ENCODE measurements around the gene FES.
A peak's percentile ranks its signal among the peaks of the same experiment; 100 is the strongest.

Gene FES

DNA sequence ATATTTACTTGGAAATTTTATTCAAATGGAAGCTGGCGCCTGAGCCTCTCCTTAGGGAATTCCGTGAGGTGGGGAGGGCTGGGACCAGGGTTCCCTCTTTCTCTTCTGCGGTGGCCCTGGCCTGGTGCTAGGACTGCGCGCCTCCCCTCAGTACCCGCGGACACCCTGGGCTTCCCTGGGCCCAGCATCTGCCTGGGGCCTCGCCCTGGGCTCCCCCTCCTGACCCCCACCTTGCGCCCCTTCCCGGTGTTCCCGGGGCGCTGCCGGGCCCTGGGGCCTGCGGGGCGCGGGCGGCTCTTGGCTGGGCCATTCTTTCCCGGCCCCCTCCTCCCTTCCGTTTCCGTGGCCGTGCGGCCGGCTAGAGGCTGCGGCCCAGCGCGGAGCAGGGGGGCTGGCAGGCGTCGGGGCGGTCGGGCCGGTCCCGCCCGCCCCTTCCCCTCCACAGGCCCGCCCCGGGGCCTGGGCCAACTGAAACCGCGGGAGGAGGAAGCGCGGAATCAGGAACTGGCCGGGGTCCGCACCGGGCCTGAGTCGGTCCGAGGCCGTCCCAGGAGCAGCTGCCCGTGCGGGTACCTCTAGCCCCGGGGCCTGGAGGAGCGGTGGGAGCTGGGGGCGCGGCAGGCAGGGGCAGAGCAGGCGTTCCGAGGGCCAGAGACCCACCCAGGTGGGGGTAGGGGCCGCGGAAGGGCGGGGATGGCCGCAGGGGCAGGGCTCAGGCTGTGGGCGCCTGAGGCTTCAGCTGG is at the start of gene FES:
TSS of gene FES (plus strand) at position 529 of the 743 bp plus-strand sequence. CDS start 542 bp downstream, outside the sequence.
- Histone ChIP-seq H3K4me1 (ENCODE audit: control insufficient read depth in 1 of 2, insufficient read depth in 2 of 2, low read length in 2 of 2) (peaks cover 18 to 32% of the 10 kb centered on the region in 2 donors), H3K9me3 (ENCODE audit: control insufficient read depth in 1 of 2, low read length in 2 of 2) (no peaks in the 10 kb centered on the region), H3K9ac (ENCODE audit: low read depth in 1 of 2, low read length in 2 of 2) (peak within 1 kb of the TSS; percentile 57 to 77), H3K4me3 (ENCODE audit: low read depth in 1 of 2, low read length in 2 of 2) (peak within 1 kb of the TSS; percentile 50 to 66), H3K27me3 (ENCODE audit: control insufficient read depth in 1 of 2, insufficient read depth in 2 of 2, low read length in 2 of 2) (no peaks in the 10 kb centered on the region), H3K36me3 (ENCODE audit: control insufficient read depth in 1 of 2, insufficient read depth in 2 of 2, low read length in 2 of 2) (peaks cover 16 to 32% of the 10 kb centered on the region in 2 donors), H3K27ac (ENCODE audit: low read depth, low read length) (peak within 1 kb of the TSS; percentile 77)

DNA sequence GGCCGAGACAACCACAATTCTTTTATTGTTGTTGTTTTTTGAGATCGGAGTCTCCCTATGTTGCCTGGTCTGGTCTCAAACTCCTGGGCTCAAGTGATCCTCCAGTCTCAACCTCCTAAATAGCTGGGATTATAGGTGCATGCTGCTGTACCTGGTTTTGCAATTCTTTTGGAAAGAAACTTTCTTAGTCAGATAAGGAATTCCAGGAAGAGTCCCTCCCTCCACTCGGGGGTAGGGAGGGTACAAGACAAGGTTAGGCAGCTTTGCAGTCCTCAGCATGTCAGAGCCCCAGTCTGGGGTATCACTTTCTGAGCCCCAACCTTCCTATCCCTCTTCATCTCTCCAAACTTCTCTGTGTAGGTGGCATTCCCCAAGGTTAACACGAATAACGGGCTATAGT is 49.7 kb upstream of the FES start:
- no peak overlapping the region for H3K4me3 ChIP-seq (ENCODE audit: low read depth in 1 of 2, low read length in 2 of 2)
- H3K9me3 ChIP-seq (ENCODE audit: control insufficient read depth in 1 of 2, low read length in 2 of 2): no peaks in the 10 kb centered on the region
- H3K27ac ChIP-seq (ENCODE audit: low read depth, low read length): no peak overlapping the region
- peaks cover 13 to 19% of the 10 kb centered on the region in 2 donors for H3K4me1 ChIP-seq (ENCODE audit: control insufficient read depth in 1 of 2, insufficient read depth in 2 of 2, low read length in 2 of 2)
- no peaks in the 10 kb centered on the region for H3K36me3 ChIP-seq (ENCODE audit: control insufficient read depth in 1 of 2, insufficient read depth in 2 of 2, low read length in 2 of 2)
- H3K9ac ChIP-seq (ENCODE audit: low read depth in 1 of 2, low read length in 2 of 2): no peak overlapping the region
- no peaks in the 10 kb centered on the region for H3K27me3 ChIP-seq (ENCODE audit: control insufficient read depth in 1 of 2, insufficient read depth in 2 of 2, low read length in 2 of 2)

DNA sequence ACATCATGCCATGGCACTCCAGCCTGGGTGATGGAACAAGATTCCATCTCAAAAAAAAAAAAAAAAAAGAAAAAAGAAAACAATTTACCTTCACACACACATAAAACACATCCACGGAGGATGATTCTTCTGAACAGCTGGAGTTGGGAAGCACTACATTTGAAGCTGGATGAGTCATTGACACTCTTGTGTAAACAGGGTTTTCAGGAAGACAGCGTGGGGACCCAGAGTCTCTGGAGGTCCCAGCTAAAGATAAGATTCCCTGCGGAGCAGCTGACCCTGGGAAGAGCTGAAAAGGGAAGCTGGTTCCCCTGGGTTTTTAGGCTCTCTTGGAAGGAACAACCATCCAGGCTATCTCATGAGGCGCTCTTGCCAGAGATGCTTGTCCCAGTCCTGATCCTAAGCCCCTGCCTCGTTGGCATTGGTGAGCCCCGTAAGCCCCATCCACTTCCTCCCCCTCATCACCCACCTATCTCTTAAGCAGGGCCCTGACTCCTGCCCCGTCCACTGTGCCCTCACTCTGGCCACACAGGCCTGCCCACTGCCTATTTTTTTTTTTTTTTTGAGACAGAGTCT is 47.9 kb upstream of the FES start:
- no peak overlapping the region for H3K4me3 ChIP-seq (ENCODE audit: low read depth in 1 of 2, low read length in 2 of 2)
- no peaks in the 10 kb centered on the region for H3K27me3 ChIP-seq (ENCODE audit: control insufficient read depth in 1 of 2, insufficient read depth in 2 of 2, low read length in 2 of 2)
- no peaks in the 10 kb centered on the region for H3K9me3 ChIP-seq (ENCODE audit: control insufficient read depth in 1 of 2, low read length in 2 of 2)
- no peak overlapping the region for H3K9ac ChIP-seq (ENCODE audit: low read depth in 1 of 2, low read length in 2 of 2)
- no peak overlapping the region for H3K27ac ChIP-seq (ENCODE audit: low read depth, low read length)
- no peaks in the 10 kb centered on the region for H3K36me3 ChIP-seq (ENCODE audit: control insufficient read depth in 1 of 2, insufficient read depth in 2 of 2, low read length in 2 of 2)
- peaks cover 22 to 33% of the 10 kb centered on the region in 2 donors for H3K4me1 ChIP-seq (ENCODE audit: control insufficient read depth in 1 of 2, insufficient read depth in 2 of 2, low read length in 2 of 2)

DNA sequence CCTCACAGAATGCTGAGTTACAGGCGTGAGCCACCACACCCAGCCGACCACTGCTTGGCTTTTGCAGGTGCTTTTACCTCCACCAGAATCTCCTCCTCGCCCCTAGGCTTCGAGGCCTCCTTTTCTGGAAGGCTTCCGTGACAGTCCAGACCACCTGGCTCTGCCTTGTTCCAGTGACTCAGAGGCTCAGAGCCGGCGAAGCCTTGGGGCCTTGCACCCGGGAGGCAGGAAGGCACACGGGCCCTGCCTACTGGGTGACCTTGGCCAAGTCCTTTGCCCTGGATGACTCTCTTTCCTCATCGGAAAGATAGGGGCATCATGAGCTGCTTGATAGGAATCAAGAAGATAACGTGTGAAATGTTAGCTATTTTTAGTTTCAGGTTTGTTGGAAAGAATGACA is 47.2 kb upstream of the FES start:
- Histone ChIP-seq H3K36me3 (ENCODE audit: control insufficient read depth in 1 of 2, insufficient read depth in 2 of 2, low read length in 2 of 2) (no peaks in the 10 kb centered on the region), H3K9ac (ENCODE audit: low read depth in 1 of 2, low read length in 2 of 2) (no peak overlapping the region), H3K4me1 (ENCODE audit: control insufficient read depth in 1 of 2, insufficient read depth in 2 of 2, low read length in 2 of 2) (peaks cover 22 to 33% of the 10 kb centered on the region in 2 donors), H3K4me3 (ENCODE audit: low read depth in 1 of 2, low read length in 2 of 2) (no peak overlapping the region), H3K27me3 (ENCODE audit: control insufficient read depth in 1 of 2, insufficient read depth in 2 of 2, low read length in 2 of 2) (no peaks in the 10 kb centered on the region), H3K9me3 (ENCODE audit: control insufficient read depth in 1 of 2, low read length in 2 of 2) (no peaks in the 10 kb centered on the region), H3K27ac (ENCODE audit: low read depth, low read length) (no peak overlapping the region)

DNA sequence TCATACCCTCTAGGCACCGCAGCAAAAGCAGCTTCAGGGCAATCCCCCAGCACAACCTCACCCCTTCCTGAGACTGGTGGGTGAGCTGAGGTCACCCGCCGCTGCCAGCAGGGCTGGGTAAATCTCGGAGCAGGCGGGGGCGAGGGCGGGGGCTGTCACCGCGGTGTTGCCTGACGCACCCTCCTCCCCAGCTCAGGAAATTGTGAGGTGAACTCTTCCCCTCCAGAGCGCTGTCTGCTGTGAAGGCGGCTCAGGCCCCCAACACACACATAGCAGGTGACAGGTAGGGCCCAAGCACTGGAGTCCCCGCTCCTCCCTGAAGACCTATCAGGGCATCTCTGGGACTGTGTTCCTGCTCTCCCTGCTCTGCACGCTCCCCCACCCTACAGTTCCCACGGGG is 46.2 kb upstream of the FES start:
- Histone ChIP-seq H3K4me1 (ENCODE audit: control insufficient read depth in 1 of 2, insufficient read depth in 2 of 2, low read length in 2 of 2) (peaks cover 22 to 33% of the 10 kb centered on the region in 2 donors), H3K9ac (ENCODE audit: low read depth in 1 of 2, low read length in 2 of 2) (peak overlapping the region in 1 of 2 donors; percentile 47), H3K9me3 (ENCODE audit: control insufficient read depth in 1 of 2, low read length in 2 of 2) (no peaks in the 10 kb centered on the region), H3K36me3 (ENCODE audit: control insufficient read depth in 1 of 2, insufficient read depth in 2 of 2, low read length in 2 of 2) (no peaks in the 10 kb centered on the region), H3K4me3 (ENCODE audit: low read depth in 1 of 2, low read length in 2 of 2) (peak overlapping the region; percentile 13 to 25), H3K27me3 (ENCODE audit: control insufficient read depth in 1 of 2, insufficient read depth in 2 of 2, low read length in 2 of 2) (no peaks in the 10 kb centered on the region), H3K27ac (ENCODE audit: low read depth, low read length) (no peak overlapping the region)

DNA sequence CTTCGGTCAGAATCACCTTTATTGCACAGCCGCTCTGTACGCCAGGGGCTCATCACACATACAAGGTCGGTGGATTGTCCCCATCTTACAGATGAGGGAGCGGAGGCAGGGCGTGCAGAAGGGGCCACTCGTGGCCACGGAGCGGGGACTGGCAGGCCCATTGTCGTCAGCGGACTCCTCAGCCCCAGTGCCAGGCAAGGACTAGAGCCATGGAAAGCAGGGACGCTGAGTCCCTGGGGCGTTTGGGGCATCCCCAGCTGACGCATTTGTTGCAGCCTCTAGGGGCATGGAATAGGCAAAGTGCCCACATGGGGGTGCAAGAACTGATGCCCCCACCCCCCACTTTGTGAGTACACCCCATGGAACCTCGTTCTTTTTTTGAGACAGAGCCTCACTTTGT is 45.8 kb upstream of the FES start:
- no peaks in the 10 kb centered on the region for H3K27me3 ChIP-seq (ENCODE audit: control insufficient read depth in 1 of 2, insufficient read depth in 2 of 2, low read length in 2 of 2)
- H3K4me3 ChIP-seq (ENCODE audit: low read depth in 1 of 2, low read length in 2 of 2): peak overlapping the region; percentile 13 to 25
- H3K9ac ChIP-seq (ENCODE audit: low read depth in 1 of 2, low read length in 2 of 2): peak overlapping the region in 1 of 2 donors; percentile 47
- H3K9me3 ChIP-seq (ENCODE audit: control insufficient read depth in 1 of 2, low read length in 2 of 2): no peaks in the 10 kb centered on the region
- no peaks in the 10 kb centered on the region for H3K36me3 ChIP-seq (ENCODE audit: control insufficient read depth in 1 of 2, insufficient read depth in 2 of 2, low read length in 2 of 2)
- peaks cover 22 to 33% of the 10 kb centered on the region in 2 donors for H3K4me1 ChIP-seq (ENCODE audit: control insufficient read depth in 1 of 2, insufficient read depth in 2 of 2, low read length in 2 of 2)
- H3K27ac ChIP-seq (ENCODE audit: low read depth, low read length): no peak overlapping the region

DNA sequence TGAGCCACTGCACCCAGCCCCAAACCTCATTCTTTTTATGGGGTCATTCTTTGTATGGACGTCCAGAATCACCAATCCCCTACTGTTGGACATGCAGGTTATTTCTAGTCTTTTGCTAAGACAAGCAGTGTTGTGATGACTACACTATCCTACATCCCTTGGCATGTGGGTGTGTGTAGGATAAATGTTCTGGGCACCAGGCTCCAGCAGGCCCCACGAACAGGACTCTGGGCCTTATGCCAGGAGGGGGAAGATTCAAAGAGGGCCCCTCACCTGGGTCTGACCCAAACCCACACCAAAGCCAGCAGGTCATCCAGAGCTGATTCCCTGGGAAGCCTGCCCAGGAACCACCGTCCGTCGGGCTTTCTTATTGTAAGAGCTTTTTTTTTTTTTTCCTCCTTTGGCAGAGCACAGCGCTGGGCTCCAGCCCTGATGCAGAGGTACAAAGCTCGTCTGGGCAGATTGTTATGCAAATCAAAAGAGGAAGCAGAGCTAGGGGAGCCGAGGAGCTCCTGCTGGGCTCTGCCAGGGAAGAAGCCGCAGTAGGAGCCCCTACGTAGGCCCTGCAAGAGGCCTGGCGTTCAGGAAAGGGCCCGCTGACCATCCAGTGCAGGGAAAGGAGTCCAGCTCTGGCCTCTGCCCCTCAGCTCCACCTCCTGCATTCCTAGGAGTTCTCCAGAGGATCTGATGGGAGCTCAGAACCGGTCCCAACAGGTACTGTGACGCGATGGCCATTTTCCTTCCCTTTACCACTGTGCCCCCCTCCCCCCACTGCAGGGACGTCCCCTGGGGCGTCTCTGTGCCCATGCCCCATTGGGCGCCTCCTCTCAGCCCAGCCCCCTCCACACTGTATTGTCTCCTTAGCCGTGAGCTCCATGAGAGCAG is 44.9 kb upstream of the FES start:
- Histone ChIP-seq H3K9me3 (ENCODE audit: control insufficient read depth in 1 of 2, low read length in 2 of 2) (no peaks in the 10 kb centered on the region), H3K4me3 (ENCODE audit: low read depth in 1 of 2, low read length in 2 of 2) (peak overlapping the region; percentile 65 to 68), H3K36me3 (ENCODE audit: control insufficient read depth in 1 of 2, insufficient read depth in 2 of 2, low read length in 2 of 2) (no peaks in the 10 kb centered on the region), H3K4me1 (ENCODE audit: control insufficient read depth in 1 of 2, insufficient read depth in 2 of 2, low read length in 2 of 2) (peaks cover 22 to 33% of the 10 kb centered on the region in 2 donors), H3K27me3 (ENCODE audit: control insufficient read depth in 1 of 2, insufficient read depth in 2 of 2, low read length in 2 of 2) (no peaks in the 10 kb centered on the region), H3K9ac (ENCODE audit: low read depth in 1 of 2, low read length in 2 of 2) (peak overlapping the region; percentile 60 to 75), H3K27ac (ENCODE audit: low read depth, low read length) (peak overlapping the region; percentile 76)

DNA sequence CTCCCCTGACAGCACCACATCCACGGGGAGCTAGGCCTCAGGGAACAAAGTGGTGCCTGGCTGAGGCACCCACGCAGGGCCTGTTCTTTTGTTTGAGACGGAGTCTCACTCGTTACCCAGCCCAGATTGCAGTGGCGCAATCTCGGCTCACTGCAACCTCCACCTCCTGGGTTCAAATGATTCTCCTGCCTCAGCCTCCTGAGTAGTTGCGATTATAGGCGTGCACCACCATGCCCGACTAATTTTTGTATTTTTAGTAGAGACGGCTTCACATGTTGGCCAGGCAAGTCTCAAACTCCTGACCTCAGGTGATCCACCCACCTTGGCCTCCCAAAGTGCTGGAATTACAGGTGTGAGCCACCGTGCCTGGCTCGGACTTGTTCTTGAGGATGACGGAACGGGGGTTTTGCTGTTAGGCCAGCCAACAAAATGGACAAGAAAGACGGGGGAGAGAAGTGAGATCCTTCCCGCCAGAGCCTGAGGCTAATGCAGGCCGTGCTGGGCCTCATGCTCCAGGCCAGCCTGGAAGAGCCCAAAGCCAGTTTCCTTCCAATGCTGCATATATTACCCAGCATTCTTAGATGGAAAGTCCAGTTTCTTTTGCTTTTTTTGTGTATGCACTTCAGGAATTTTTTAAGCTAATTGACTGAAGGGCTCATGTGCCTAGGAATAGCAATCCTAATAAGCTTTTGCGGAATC is 44.0 kb upstream of the FES start:
- H3K36me3 ChIP-seq (ENCODE audit: control insufficient read depth in 1 of 2, insufficient read depth in 2 of 2, low read length in 2 of 2): no peaks in the 10 kb centered on the region
- peaks cover 22 to 33% of the 10 kb centered on the region in 2 donors for H3K4me1 ChIP-seq (ENCODE audit: control insufficient read depth in 1 of 2, insufficient read depth in 2 of 2, low read length in 2 of 2)
- no peaks in the 10 kb centered on the region for H3K9me3 ChIP-seq (ENCODE audit: control insufficient read depth in 1 of 2, low read length in 2 of 2)
- no peaks in the 10 kb centered on the region for H3K27me3 ChIP-seq (ENCODE audit: control insufficient read depth in 1 of 2, insufficient read depth in 2 of 2, low read length in 2 of 2)
- peak overlapping the region; percentile 65 to 68 for H3K4me3 ChIP-seq (ENCODE audit: low read depth in 1 of 2, low read length in 2 of 2)
- H3K27ac ChIP-seq (ENCODE audit: low read depth, low read length): peak overlapping the region; percentile 76
- H3K9ac ChIP-seq (ENCODE audit: low read depth in 1 of 2, low read length in 2 of 2): peak overlapping the region; percentile 60 to 75

DNA sequence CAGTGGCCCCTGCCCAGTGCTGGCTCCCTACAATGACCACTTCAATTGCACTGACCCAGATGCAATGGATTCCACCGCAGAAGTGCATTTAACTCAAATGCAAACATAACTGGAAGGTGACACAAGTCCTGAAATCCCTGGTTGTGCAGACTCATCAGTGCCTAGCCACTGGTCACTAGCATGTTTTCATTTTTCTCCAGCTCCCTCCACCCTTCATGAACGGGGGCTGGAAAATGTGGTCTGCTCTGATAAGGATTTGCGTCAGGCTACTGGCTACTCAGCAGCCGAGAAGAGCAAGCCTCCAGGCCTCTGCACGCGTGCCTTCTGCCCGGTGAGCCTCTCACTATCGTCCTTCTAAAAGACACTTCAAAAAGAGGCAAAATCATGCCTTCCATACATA is 43.4 kb upstream of the FES start:
- no peaks in the 10 kb centered on the region for H3K27me3 ChIP-seq (ENCODE audit: control insufficient read depth in 1 of 2, insufficient read depth in 2 of 2, low read length in 2 of 2)
- H3K4me1 ChIP-seq (ENCODE audit: control insufficient read depth in 1 of 2, insufficient read depth in 2 of 2, low read length in 2 of 2): peaks cover 22 to 33% of the 10 kb centered on the region in 2 donors
- no peaks in the 10 kb centered on the region for H3K36me3 ChIP-seq (ENCODE audit: control insufficient read depth in 1 of 2, insufficient read depth in 2 of 2, low read length in 2 of 2)
- H3K27ac ChIP-seq (ENCODE audit: low read depth, low read length): no peak overlapping the region
- peak overlapping the region in 1 of 2 donors; percentile 65 for H3K4me3 ChIP-seq (ENCODE audit: low read depth in 1 of 2, low read length in 2 of 2)
- peak overlapping the region in 1 of 2 donors; percentile 60 for H3K9ac ChIP-seq (ENCODE audit: low read depth in 1 of 2, low read length in 2 of 2)
- no peaks in the 10 kb centered on the region for H3K9me3 ChIP-seq (ENCODE audit: control insufficient read depth in 1 of 2, low read length in 2 of 2)
